ENCODE data around the gene SCUBE1. TPM values are rescaled to one million over a fixed set of nuclear protein-coding genes. Genes with fewer than 3 reads are reported as not detected.
A peak's percentile ranks its signal among the peaks of the same experiment; 100 is the strongest.

SCUBE1 gene
- total RNA-seq, 4 donors from 2014 or later, result 0.68 to 6.4 (median 1.7) TPM

DNA sequence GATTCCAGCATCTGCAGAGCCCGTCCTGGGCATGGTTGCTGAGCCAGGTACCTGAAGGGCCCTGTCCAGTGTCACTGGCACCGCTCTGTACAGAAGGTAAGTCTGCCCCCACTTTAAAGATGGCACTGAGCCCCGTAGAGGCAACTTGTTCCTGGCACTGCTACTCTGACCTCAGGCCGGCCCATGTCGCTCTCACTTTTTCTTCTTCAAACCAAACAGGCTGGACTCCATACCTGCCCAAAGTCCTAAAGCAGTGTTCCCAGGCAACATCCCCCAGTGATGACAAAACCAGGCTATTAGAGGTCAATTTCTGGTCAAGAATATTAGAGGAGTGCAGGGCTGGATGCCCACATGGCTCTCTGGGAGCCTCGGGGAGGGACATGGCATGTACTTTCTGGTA lies 109.6 kb downstream of the SCUBE1 start:
- peaks cover 20% of the 10 kb centered on the region for H3K27me3 ChIP-seq
- H3K9me3 ChIP-seq, result no peaks in the 10 kb centered on the region
- in situ Hi-C loops (cut with MboI; ENCODE audit: low pct_ligation_motif_present in 1 of 4, low pct_unique_long_range_greater_than_20kb in 1 of 4, low sequenced_read_pairs in 3 of 4) (no loop called here), intact Hi-C loops (cut with DNase I; ENCODE audit: low total_unique reads) (no loop called here)
- H3K4me1 ChIP-seq, result no peaks in the 10 kb centered on the region
- no peak overlapping the region for H3K27ac ChIP-seq
- DNase-seq, result no peak
- TF ChIP-seq POLR2A (IDR thresholded peaks at IDR 0.05), result no peak
- TF ChIP-seq, protein P1, sequence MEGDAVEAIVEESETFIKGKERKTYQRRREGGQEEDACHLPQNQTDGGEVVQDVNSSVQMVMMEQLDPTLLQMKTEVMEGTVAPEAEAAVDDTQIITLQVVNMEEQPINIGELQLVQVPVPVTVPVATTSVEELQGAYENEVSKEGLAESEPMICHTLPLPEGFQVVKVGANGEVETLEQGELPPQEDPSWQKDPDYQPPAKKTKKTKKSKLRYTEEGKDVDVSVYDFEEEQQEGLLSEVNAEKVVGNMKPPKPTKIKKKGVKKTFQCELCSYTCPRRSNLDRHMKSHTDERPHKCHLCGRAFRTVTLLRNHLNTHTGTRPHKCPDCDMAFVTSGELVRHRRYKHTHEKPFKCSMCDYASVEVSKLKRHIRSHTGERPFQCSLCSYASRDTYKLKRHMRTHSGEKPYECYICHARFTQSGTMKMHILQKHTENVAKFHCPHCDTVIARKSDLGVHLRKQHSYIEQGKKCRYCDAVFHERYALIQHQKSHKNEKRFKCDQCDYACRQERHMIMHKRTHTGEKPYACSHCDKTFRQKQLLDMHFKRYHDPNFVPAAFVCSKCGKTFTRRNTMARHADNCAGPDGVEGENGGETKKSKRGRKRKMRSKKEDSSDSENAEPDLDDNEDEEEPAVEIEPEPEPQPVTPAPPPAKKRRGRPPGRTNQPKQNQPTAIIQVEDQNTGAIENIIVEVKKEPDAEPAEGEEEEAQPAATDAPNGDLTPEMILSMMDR (IDR thresholded peaks at IDR 0.05), result no peak
- no peak for TF ChIP-seq EP300 (IDR thresholded peaks at IDR 0.05; ENCODE audit: low read depth)
- no peak for TF ChIP-seq POLR2AphosphoS5 (IDR thresholded peaks at IDR 0.05)
- 75% methylated on average over 6 of the region's 6 CpGs; no CpG with 5 or more reads in 1 of the 2 donors for WGBS, 2 donors (ENCODE audit: low coverage in 1 of 2)
- no peaks in the 10 kb centered on the region for H3K36me3 ChIP-seq
- no peak overlapping the region for H3K4me3 ChIP-seq

DNA sequence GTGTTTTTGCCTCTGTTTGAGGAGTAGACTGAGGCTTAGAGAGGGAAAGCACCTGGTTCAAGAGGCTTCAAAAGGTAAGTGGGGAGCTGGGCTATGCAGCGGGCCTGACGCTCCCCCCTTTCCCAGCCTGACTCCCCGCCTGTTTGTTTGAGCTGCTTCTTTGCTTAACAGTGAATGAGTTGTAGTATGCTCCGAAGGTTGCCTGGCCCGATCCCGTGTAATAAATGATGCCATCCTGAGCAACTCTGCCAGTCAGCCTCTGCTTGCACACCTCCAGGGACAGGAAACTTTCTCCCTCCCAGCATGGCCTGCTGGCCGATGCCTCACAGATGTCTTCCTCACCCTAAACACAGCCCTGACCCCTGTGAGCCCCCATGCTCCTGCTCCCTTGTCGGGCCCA lies 110.7 kb downstream of the SCUBE1 start:
- H3K4me3 ChIP-seq, result no peak overlapping the region
- H3K36me3 ChIP-seq, result no peaks in the 10 kb centered on the region
- TF ChIP-seq POLR2A (IDR thresholded peaks at IDR 0.05) (no peak), POLR2AphosphoS5 (IDR thresholded peaks at IDR 0.05) (no peak), EP300 (IDR thresholded peaks at IDR 0.05; ENCODE audit: low read depth) (no peak)
- TF ChIP-seq, protein P1 (IDR thresholded peaks at IDR 0.05), result no peak
- no peaks in the 10 kb centered on the region for H3K4me1 ChIP-seq
- no peak for DNase-seq
- H3K27ac ChIP-seq, result no peak overlapping the region
- in situ Hi-C loops (cut with MboI; ENCODE audit: low pct_ligation_motif_present in 1 of 4, low pct_unique_long_range_greater_than_20kb in 1 of 4, low sequenced_read_pairs in 3 of 4), result no loop called here
- 50 to 66% methylated on average over 1 to 8 of the region's 8 CpGs for WGBS, 2 donors (ENCODE audit: low coverage in 1 of 2)
- intact Hi-C loops (cut with DNase I; ENCODE audit: low total_unique reads), result no loop called here
- H3K27me3 ChIP-seq, result peaks cover 20% of the 10 kb centered on the region
- H3K9me3 ChIP-seq, result no peaks in the 10 kb centered on the region

DNA sequence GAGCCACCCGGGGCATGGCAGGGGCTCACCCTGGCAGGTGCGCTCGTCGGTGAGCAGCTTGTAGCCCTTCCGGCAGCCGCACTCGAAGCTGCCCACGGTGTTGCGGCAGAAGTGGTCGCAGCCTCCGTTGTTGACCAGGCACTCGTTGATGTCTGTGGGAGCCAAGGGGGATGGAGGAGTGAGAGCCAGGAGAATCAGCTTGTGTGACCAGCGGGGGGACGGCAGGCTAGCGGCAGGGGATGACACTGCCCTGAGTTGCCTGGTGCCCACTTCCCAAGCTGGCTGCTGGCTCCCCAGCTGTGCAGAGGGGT lies 111.5 kb downstream of the SCUBE1 start:
- WGBS, 2 donors (ENCODE audit: low coverage in 1 of 2), result 85% methylated on average over 4 of the region's 15 CpGs; no CpG with 5 or more reads in 1 of the 2 donors
- no peaks in the 10 kb centered on the region for H3K9me3 ChIP-seq
- TF ChIP-seq POLR2AphosphoS5 (IDR thresholded peaks at IDR 0.05), result no peak
- TF ChIP-seq EP300 (IDR thresholded peaks at IDR 0.05; ENCODE audit: low read depth), result no peak
- no peak for TF ChIP-seq POLR2A (IDR thresholded peaks at IDR 0.05)
- TF ChIP-seq, protein P1 (IDR thresholded peaks at IDR 0.05), result no peak
- in situ Hi-C loops (cut with MboI; ENCODE audit: low pct_ligation_motif_present in 1 of 4, low pct_unique_long_range_greater_than_20kb in 1 of 4, low sequenced_read_pairs in 3 of 4) (no loop called here), intact Hi-C loops (cut with DNase I; ENCODE audit: low total_unique reads) (no loop called here)
- no peak overlapping the region for H3K4me3 ChIP-seq
- no peak for DNase-seq
- no peaks in the 10 kb centered on the region for H3K4me1 ChIP-seq
- peaks cover 20% of the 10 kb centered on the region for H3K27me3 ChIP-seq
- H3K36me3 ChIP-seq, result no peaks in the 10 kb centered on the region
- H3K27ac ChIP-seq, result no peak overlapping the region

DNA sequence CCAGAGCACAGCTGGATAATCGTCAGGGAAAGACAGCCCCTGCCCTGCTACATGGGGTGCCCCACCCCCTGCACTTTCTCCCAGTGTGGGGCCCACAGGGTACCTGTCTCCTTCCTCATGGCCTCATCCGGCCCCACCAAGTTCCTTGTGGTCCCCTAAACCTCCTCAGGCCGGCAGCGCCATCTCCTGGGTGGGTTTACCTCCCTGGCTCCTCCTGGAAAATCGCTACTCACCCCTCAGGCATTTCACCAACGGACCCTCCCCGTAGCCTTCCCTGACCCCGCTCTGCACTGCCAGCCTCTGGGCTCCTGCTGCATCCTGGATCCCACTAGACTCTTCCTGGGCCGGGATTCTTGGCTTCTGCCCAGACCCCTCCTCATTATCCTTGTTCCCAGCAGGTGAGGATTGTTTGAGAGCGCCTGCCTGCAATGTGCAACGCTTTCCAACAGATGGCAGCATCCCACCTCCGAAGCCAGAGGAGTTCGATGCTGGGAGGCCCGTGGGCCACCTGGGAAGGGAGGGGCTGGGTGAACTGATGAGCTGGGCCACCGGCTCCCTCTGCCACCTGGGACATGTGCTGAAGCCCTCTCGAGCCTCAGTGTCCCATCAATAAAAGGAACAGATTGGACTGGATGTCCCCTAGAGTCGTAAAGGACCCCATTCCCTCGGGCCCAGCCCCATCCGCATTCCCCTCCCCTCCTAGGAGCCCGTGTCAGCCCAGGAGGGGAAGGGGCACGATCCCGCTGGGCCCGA lies 112.0 kb downstream of the SCUBE1 start:
- H3K4me1 ChIP-seq, result no peaks in the 10 kb centered on the region
- peaks cover 20% of the 10 kb centered on the region for H3K27me3 ChIP-seq
- TF ChIP-seq, protein P1 (IDR thresholded peaks at IDR 0.05), result peak; percentile 70 to 93 (median 80)
- no peak for TF ChIP-seq POLR2AphosphoS5 (IDR thresholded peaks at IDR 0.05)
- TF ChIP-seq EP300 (IDR thresholded peaks at IDR 0.05; ENCODE audit: low read depth), result no peak
- TF ChIP-seq POLR2A (IDR thresholded peaks at IDR 0.05), result no peak
- no peak overlapping the region for H3K4me3 ChIP-seq
- in situ Hi-C loops (cut with MboI; ENCODE audit: low pct_ligation_motif_present in 1 of 4, low pct_unique_long_range_greater_than_20kb in 1 of 4, low sequenced_read_pairs in 3 of 4), result no loop called here
- H3K36me3 ChIP-seq, result no peaks in the 10 kb centered on the region
- WGBS, 2 donors (ENCODE audit: low coverage in 1 of 2), result 26% methylated on average over 21 of the region's 23 CpGs; no CpG with 5 or more reads in 1 of the 2 donors
- intact Hi-C loops (cut with DNase I; ENCODE audit: low total_unique reads), result no loop called here
- peak; percentile 54 for DNase-seq
- no peak overlapping the region for H3K27ac ChIP-seq
- no peaks in the 10 kb centered on the region for H3K9me3 ChIP-seq
